PC-3 (cell line): ENCODE measurements around the gene TTLL9.

Experiments
- CTCF ChIP-seq: fragments of 300-600 bp; sonication (generic); conservative IDR thresholded peaks from 2 replicates; pipeline ENCODE4 v1.5.1; 2017; ENCODE audit warnings: antibody characterized with exemption, low read depth, mild to moderate bottlenecking, low read length
- EZH2 ChIP-seq: fragments of 300-600 bp; sonication (generic); IDR thresholded peaks from one replicate; pipeline ENCODE4 v1.6.1; 2017; ENCODE audit warnings: antibody characterized with exemption, mild to moderate bottlenecking, low read length; ENCODE audit not compliant: unreplicated experiment

- TF ChIP-seq EZH2 (no peak), CTCF (no peak)
Observed at GRCh38 chr20:31920275-31920855, 49.9 kb downstream of the TTLL9 start.
